NCI-H748 treated with DMSO at 0.1 percent for 48 hours (cell line): ENCODE data around the gene IGSF23.

Experiments
- DNase-seq: peaks from one replicate; lab custom pipeline; 2025; lab: John Stamatoyannopoulos, UW

The IGSF23 gene

DNA sequence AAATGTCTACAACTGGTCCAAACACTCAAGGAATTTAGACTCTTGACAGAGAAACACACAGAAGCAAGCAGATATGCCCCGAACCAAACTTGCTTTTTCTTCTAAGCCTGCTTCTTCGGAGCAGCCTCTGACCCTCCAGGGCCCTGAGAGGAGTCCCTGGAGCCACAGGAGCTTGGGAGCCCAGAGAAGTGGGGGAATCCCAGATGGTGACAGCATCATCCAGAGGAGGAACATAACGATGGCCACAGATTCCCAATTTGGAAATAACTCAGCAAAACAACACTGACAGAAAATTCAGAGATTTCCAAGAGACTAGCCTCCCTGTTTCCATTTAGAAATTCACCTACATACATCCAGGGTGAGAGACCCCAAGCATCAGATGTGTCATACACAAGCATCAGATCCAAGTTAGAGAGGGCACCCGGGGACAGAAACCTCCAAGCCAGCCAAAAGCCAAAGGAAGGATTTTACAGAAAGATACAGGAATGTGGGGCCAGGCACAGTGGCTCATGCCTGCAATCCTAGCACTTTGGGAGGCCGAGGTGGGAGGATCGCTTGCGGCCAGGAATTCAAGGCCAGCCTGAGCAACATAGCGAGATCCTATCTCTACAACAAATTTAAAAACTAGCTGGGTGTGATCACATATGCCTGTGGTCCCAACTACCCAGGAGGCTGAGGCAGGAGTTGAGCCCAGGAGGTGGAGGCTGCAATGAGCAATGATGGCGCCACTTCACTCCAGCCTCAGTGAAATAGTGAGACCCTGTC, 28.3 kb downstream of the IGSF23 start:
- DNase-seq, result no peak

DNA sequence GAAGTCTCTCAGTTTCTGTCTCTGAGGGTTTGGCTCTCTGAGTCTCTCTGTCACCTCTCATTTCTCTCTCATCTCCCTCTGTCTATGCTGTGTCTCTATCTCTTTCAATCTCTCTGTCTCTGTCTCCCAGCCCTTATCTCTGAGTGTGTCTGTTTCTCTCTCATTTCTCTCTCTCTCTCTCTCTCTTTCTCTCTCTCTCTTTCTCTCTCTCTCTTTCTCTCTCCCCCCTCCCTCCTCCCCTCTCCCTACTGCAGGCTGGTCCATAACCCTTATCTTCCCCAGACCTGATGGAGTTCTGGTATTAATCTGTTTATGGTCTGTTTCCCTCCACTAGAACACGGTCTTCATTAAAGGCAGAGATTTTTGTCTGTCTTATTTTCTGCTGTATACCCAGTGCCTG, 29.0 kb downstream of the IGSF23 start:
- no peak for DNase-seq

DNA sequence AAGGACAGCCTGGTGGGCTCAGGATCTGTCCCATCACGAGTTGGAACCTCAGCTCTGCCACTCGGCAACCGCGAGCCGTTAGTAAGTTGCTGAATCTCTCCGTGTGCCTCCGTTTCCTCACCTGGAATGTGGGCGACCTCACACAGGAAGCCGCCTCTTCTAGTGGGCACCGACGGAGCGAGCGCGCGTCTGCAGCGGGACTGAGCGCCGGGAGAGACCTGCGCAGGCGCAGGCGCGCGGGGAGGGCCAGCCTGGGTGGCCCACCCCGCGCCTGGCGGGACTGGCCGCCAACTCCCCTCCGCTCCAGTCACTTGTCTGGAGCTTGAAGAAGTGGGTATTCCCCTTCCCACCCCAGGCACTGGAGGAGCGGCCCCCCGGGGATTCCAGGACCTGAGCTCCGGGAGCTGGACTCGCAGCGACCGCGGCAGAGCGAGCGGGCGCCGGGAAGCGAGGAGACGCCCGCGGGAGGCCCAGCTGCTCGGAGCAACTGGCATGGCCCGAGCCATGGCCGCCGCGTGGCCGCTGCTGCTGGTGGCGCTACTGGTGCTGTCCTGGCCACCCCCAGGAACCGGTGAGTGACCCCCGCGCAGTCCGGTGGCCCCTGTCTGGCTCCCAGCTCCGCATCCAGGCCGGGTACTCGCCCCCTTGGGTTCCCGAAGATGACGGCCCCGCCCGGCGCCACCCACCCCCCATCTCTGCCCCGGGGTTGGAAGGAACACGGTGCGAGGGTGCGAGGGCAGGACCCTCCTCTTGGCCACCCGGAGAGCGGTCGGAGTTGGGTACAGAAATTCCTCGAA, 30.4 kb downstream of the IGSF23 start, which contains the start of gene PVR:
PVR (plus strand) TSS at position 306 of the 797 bp plus-strand sequence; CDS start at position 493, 187 bp downstream.
- DNase-seq, result peak; percentile 46

DNA sequence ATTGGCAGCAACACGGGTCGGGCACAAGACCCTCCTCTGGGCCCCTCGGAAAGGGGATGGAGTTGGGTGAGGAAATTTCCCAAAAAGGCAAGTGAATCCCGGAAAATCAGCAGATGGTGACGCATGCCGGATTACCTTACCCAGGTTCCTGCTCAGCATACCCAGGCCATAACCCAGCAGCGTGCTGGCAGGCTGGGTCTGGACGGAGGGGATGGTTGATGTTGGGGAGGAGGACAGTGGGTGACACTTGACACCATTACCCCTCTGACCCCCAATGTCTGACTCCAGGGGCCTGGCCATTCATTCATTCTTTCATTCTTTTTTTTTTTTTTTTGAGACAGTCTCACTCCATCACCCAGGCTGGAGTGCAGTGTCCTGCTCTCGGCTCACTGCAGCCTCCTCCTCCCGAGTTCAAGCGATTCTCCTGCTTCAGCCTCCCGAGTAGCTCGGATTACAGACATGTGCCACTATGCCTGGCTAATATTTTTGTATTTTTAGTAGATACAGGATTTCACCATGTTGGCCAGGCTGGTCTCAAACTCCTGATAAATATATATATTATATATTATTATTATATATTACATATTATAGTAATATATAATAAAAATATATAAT, 31.1 kb downstream of the IGSF23 start:
- peak; percentile 18 for DNase-seq

DNA sequence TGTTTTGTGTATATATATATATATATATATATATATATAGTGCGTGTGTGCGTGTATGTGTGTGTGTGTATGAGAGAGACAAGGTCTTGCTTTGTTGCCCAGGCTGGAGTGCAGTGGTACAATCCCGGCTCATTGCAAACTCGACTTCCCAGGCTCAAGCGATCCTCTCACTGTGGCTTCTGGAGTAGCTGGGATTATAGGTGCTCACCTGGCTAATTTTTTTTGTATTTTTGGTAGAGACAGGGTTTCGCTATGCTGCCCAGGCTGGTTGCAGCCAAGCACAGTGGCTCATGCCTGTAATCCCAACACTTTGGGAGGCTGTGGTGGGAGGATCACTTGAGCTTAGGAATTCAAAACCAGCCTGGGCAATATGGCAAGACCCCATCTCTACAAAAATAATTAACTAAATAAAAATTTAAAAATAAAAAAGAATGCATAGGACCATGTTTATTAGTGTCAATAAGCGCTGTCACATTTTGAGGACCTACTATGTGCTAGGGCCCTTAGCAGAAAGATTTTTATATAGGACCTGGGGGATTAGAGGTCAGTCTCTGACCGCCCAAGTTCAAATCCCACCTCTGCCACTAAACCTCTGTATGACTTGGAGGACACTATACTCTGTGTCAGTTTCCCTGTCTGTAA, 32.2 kb downstream of the IGSF23 start:
- no peak for DNase-seq

DNA sequence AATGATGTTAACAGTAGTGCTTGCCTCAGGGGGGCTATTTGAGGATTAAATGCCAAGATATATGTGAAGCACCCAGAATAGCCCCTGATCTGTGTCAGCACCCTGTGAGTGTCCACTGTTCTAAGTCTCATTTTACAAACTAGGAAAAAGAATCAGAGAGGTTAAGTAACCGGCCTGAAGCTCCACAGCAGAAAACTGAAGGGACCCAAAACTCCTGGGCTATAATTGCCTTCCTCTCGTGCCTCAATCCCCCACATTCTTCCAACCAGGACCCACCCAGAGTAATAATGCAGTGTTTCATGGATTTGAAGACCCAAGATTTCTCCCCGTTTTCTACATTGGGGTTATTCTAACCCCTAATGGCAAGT, 32.7 kb downstream of the IGSF23 start:
- no peak for DNase-seq

DNA sequence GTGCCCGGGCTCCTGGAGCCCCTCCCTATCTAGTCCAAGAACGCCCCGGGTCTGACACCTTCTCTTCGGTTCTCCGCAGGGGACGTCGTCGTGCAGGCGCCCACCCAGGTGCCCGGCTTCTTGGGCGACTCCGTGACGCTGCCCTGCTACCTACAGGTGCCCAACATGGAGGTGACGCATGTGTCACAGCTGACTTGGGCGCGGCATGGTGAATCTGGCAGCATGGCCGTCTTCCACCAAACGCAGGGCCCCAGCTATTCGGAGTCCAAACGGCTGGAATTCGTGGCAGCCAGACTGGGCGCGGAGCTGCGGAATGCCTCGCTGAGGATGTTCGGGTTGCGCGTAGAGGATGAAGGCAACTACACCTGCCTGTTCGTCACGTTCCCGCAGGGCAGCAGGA, 33.8 kb downstream of the IGSF23 start:
- DNase-seq, result no peak

DNA sequence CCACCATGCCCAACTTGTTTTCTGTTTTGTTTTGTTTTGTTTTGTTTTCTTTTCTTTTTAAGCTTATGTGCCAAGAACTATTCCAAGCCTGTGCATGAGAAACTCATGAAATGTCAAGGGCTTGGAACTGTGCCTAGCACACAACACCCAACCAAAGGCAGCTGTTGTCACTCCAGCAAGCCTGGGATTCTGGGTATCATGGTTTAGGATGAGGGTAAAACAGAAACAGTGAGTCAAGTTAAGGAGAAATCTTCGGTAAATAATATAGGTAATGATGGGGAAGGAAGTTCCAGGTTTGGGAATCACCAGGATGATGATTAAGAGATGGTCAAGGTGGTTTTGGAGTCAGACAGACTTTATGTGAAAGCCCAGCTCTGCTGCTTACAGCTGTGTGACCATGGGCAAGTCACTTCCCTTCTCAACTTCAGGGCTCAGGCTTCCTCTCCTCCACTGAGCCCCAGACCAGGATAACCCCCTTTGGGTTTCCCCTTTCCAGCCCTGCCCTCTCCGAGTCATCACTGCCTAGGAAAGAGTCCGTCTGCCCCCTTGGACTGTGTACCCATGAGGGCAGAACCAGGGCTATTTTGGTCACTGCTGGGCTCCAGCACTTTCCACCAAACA, 35.4 kb downstream of the IGSF23 start:
- DNase-seq, result no peak

DNA sequence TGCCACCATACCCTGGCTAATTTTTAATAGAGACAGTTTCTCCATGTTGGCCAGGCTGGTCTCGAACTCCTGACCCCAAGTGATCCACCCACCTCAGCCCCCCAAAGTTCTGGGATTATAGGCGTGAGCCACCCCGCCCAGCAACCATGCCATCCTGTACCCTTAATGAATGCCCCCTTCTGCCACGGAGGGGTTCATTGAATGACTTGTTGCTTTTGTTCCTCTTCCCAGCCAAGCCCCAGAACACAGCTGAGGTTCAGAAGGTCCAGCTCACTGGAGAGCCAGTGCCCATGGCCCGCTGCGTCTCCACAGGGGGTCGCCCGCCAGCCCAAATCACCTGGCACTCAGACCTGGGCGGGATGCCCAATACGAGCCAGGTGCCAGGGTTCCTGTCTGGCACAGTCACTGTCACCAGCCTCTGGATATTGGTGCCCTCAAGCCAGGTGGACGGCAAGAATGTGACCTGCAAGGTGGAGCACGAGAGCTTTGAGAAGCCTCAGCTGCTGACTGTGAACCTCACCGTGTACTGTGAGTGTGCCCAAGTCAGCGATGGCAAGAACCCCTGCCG, 36.3 kb downstream of the IGSF23 start:
- DNase-seq, result no peak

DNA sequence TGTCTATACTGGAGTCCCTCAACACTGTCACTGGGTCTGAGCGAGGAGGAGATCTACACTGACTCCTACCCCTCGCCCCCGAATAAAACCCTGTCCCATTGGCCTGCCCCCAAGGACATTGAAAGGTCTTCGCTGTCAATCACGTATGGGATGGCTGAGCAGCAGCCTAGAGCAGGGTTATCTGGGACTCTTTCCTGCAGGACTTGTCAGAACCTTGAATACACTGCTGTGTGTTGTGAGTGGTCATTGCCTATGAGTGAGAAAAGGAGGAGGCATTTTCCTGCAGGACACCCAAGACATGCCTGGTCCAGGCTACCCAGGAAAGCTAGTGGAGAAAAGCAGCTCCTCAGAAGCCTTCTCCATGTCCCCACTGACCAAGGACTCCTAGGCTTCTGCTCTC, 40.0 kb downstream of the IGSF23 start:
- no peak for DNase-seq

DNA sequence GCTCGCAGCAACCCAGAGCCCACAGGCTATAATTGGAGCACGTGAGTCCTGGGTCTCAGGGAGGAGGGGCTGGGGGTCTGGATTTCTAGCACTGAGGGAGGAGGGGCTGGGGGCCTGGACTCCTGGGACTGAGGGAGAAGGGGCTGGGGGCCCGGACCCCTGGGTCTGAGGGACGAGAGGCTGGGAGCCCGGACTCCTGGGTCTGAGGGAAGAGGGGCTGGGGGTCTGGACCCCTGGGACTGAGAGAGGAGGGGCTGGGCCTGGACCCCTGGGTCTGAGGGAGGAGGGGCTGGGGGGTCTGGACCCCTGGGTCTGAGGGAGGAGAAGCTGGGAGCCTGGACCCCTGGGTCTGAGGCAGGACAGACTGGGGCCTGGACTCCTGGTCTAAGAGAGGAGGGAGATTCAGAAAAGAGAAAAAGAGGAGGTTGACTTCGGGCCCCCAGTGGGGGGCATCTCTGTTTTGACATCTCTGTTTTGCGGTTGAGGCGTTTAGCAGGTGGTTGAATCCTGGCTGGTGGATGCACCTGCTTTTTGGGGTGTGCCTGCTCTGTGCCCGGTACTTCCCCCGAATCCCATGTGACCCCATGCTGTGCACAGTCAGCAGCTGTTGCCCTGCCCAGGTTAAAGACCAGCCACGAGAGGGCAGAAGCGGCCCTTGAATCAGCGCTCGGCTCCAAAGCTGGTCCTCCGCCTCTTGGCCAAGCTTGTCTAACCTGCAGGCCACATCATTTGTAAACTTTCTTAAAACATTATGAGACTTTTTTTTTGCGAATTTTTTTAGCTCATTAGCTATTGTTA, 40.8 kb downstream of the IGSF23 start:
- DNase-seq, result no peak

DNA sequence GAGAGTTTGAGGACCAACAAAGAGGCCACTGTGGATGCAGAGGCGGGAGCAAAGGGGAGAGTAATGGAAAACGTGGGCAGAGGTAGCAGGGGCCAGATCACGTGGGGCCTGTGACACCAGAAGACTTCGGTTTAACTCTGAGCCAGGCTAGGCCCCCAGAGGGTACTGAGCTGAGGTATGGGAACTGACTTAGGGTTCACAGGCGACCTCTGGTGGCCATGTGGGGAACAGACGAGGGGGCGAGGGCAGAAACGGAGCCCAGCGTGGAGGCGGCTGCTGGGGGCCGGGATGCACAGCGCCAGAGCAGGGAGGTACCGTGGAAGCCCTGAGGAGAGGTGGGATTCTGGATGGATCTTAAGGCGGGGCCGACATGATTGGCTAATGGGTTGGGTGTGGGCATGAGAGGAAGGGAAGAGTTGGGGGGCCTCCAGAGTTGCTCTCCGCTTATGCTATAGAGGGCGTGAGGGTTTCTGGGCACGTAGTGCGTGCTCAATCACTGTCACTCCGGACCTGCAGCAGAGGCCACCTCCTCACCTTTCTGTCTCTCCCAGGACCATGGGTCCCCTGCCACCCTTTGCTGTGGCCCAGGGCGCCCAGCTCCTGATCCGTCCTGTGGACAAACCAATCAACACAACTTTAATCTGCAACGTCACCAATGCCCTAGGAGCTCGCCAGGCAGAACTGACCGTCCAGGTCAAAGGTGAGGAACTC, 44.0 kb downstream of the IGSF23 start:
- DNase-seq, result peak; percentile 35

DNA sequence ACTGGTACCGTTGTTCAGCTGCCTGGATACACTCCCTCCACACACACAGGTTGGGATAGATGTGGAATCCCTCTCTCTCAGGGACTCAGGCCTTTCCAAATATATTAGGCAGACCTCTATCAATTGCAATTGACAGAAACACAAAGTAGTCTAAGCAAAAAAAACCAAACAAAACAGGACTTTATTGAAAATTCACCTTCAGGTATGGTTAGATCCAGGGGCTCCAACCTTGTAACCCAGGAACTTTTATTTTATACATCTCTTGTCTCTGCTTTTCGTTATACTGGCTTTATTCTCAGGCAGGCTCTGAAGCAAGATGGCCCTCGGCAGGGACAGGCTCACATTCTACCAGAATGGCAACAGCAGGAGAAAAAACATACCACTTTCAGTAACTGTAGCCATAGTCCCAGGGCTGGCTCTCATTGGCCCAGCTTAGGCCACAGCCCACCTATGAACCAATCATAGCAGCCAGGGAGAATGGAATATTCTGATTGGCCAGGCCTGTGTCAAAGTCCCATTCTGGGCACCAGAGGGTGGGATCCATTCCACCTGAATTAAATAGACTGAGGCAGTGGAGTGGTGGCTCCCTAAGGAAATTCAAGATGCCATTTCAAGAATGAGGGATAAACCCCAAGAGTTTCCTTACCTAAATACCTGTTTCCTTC, 44.8 kb downstream of the IGSF23 start:
- no peak for DNase-seq

DNA sequence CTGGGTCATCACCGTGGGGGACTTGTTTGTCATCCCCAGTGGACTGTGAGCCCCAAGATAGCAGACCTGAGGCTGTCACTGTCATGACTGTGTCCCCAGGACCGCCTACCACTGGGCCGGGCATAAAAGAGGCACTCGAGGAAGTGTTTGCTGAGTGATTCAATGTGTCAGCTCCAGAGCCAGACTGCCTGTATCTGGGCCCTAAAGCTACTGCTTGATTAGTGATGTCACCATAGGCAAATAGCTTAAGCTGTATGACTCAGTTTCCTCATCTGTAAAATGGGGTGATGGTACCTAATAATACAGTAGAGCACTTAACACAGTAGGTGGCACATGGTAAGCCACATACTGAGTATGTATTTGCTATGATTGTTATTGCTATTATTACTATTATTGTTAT, 46.7 kb downstream of the IGSF23 start:
- DNase-seq, result no peak

DNA sequence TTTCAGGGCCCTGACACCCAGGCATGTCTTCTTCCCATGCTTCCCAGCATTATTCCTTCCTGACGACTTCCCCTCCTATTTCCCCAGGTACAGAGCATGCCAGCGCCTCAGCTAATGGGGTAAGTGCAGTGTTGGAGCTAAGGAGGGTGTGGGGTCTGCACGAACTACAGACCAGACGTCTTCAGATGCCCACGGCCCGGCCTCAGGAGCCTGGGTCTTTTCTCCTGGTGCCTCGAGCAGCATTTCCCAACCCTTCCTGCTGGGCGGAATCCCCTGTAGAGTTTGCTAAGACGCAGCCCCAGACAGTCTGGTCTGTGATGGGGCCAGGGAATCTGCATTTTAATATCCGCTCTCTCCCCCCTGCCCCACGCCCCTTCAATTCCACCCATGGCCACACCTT, 47.8 kb downstream of the IGSF23 start:
- DNase-seq, result no peak

DNA sequence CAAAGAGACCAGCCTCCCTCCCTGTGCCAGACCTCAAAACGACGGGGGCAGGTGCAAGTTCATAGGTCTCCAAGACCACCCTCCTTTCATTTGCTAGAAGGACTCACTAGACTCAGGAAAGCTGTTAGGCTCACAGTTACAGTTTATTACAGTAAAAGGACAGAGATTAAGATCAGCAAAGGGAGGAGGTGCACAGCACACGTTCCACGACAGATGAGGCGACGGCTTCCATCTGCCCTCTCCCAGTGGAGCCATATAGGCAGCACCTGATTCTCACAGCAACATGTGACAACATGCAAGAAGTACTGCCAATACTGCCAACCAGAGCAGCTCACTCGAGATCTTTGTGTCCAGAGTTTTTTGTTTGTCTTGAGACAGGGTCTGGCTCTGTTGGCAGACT, 48.5 kb downstream of the IGSF23 start:
- DNase-seq, result no peak

DNA sequence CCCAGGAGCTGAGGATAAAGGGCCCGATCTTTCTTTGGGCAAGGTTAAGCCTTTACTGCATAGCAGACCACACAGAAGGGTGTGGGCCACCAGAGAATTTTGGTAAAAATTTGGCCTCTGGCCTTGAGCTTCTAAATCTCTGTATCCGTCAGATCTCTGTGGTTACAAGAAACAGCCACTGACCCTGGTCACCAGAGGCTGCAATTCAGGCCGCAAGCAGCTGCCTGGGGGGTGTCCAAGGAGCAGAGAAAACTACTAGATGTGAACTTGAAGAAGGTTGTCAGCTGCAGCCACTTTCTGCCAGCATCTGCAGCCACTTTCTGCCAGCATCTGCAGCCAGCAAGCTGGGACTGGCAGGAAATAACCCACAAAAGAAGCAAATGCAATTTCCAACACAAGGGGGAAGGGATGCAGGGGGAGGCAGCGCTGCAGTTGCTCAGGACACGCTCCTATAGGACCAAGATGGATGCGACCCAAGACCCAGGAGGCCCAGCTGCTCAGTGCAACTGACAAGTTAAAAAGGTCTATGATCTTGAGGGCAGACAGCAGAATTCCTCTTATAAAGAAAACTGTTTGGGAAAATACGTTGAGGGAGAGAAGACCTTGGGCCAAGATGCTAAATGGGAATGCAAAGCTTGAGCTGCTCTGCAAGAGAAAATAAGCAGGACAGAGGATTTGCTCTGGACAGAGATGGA, 49.5 kb downstream of the IGSF23 start:
- no peak for DNase-seq

DNA sequence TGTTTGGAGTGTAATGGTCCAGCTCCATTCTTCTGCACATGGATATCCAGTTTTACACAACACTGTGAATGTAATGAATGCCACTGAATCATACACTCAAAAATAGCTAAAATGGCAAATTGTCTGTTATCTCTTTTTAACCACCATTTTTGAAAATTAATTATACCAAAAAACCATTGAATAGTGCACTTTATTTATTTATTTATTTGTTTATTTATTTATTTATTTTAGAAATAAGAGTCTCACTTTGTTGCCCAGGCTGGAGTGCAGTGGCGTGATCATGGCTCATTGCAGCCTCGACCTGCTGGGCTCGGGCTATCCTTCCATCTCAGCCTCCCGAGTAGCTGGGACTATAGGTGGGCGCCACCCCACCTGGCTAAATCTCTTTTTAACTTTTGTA, 50.6 kb downstream of the IGSF23 start:
- DNase-seq, result no peak

DNA sequence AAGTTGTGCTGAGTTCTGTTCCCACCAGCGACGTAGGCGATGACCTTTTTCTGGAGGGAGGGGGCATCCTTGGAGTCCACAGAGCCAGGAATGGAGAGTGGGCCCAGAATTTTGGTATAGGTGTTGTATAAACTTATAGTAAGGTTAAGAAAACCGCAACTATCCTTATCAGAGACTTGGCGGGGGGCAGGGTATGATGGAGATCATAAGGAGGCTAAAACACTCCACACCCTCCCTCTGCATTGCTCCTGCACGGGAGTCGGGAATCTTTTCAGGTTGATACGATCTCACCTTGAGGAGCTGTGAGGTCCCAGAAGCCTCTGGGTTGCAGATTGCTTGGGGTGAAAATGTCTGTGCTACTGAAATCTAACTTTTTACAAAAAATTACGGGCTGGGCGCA, 51.6 kb downstream of the IGSF23 start:
- no peak for DNase-seq
